ENCODE data around the gene RNF149.

RNF149 gene

GRCh38 chr2:101234169-101234938, 74.1 kb downstream of the RNF149 start:
- DNase-seq (ENCODE audit: low read depth in 2 of 2, low spot score in 1 of 2): no peak

GRCh38 chr2:101232770-101233169, 75.7 kb downstream of the RNF149 start:
- DNase-seq (ENCODE audit: low read depth in 2 of 2, low spot score in 1 of 2): no peak

- no peak for DNase-seq (ENCODE audit: low read depth in 2 of 2, low spot score in 1 of 2)
These were observed 76.4 kb downstream of the RNF149 start for GRCh38 chr2:101231937-101232730.

GRCh38 chr2:101231240-101231639, 77.3 kb downstream of the RNF149 start:
- no peak for DNase-seq (ENCODE audit: low read depth in 2 of 2, low spot score in 1 of 2)

GRCh38 chr2:101230541-101231001, 77.9 kb downstream of the RNF149 start:
- no peak for DNase-seq (ENCODE audit: low read depth in 2 of 2, low spot score in 1 of 2)
